Hematopoietic multipotent progenitor cell treated with erythropoietin and hydrocortisone succinate and interleukin-3 and kit ligand, for 4 days (in vitro differentiated cells): ENCODE results near the gene SURF2.

Experiments used
- DNase-seq: peaks from one replicate; pipeline ENCODE4 v3.0.0-alpha.2; 2015

Gene SURF2

GRCh38 chr9:133339641-133340040 lies 16.7 kb upstream of the SURF2 start:
- DNase-seq = no peak

GRCh38 chr9:133340256-133340655 lies 16.1 kb upstream of the SURF2 start:
- peak; percentile 74 for DNase-seq

GRCh38 chr9:133340916-133341315 lies 15.4 kb upstream of the SURF2 start:
- DNase-seq = no peak

GRCh38 chr9:133341369-133342068 lies 14.8 kb upstream of the SURF2 start:
- peak; percentile 88 for DNase-seq

GRCh38 chr9:133342069-133342406 lies 14.3 kb upstream of the SURF2 start:
- no peak for DNase-seq

- DNase-seq = peak; percentile 62
Measured at GRCh38 chr9:133342570-133342969, 13.8 kb upstream of the SURF2 start.

GRCh38 chr9:133344071-133344470 lies 12.3 kb upstream of the SURF2 start:
- DNase-seq = no peak

GRCh38 chr9:133344979-133345378 lies 11.4 kb upstream of the SURF2 start:
- no peak for DNase-seq

- no peak for DNase-seq
Measured at GRCh38 chr9:133345596-133345995, 10.8 kb upstream of the SURF2 start.

- DNase-seq = no peak
Measured at GRCh38 chr9:133346021-133346785, 10.1 kb upstream of the SURF2 start.

GRCh38 chr9:133347515-133347984 lies 8.8 kb upstream of the SURF2 start:
- peak; percentile 73 for DNase-seq

- peak; percentile 98 for DNase-seq
Measured at GRCh38 chr9:133347985-133348717, 8.2 kb upstream of the SURF2 start, which contains the start of the genes MED22 and RPL7A. TSS of gene MED22 (minus strand) at chr9:133348131. CDS start at chr9:133346662, 1,469 bp downstream. TSS of gene RPL7A (plus strand) at chr9:133348218. CDS start at chr9:133348244, 26 bp downstream.

- DNase-seq = no peak
Measured at GRCh38 chr9:133348718-133349573, 7.4 kb upstream of the SURF2 start.

GRCh38 chr9:133349965-133350616 lies 6.3 kb upstream of the SURF2 start:
- DNase-seq = no peak

- DNase-seq = no peak
Measured at GRCh38 chr9:133351526-133351907, 4.8 kb upstream of the SURF2 start.

- peak; percentile 91 for DNase-seq
Measured at GRCh38 chr9:133351908-133352634, 4.3 kb upstream of the SURF2 start.

GRCh38 chr9:133352635-133353340 lies 3.6 kb upstream of the SURF2 start:
- DNase-seq = peak; percentile 24

- DNase-seq = peak; percentile 25
Measured at GRCh38 chr9:133353548-133353947, 2.8 kb upstream of the SURF2 start.

- DNase-seq = no peak
Measured at GRCh38 chr9:133354766-133355165, 1.6 kb upstream of the SURF2 start.

- peak; percentile 56 for DNase-seq
Measured at GRCh38 chr9:133355881-133356357, 431 bp upstream of the SURF2 start.
